Stimulated activated memory B cell treated with anti-CD40 and anti-IgM and Interleukin-4, amounts not matched to agents 10 μg/mL and 1 μg/mL and 100 μg/mL, for 72 hours (primary cell): ENCODE measurements around the gene TNFRSF21.
"Not testable (repeated sequence)": the region's sequence is repeated elsewhere in the genome, so short reads cannot be mapped to it uniquely, and the experiment has no call there.

Experiments
- ATAC-seq: fragments of 150-1000 bp; cut with Tn5 transposase; 2 replicates; pipeline ENCODE4 v1.10.0; 2021
- H3K27ac Mint-ChIP-seq: one replicate; pipeline ENCODE4 v1.8.0; 2022; ENCODE audit warnings: mild to moderate bottlenecking, mixed read lengths
- H3K27me3 Mint-ChIP-seq: one replicate; pipeline ENCODE4 v1.8.0; 2022; ENCODE audit warnings: mixed read lengths
- H3K36me3 Mint-ChIP-seq: one replicate; pipeline ENCODE4 v1.8.0; 2022; ENCODE audit warnings: mixed read lengths
- H3K4me1 Mint-ChIP-seq: one replicate; pipeline ENCODE4 v1.8.0; 2022; ENCODE audit warnings: mixed read lengths
- H3K4me3 Mint-ChIP-seq: one replicate; pipeline ENCODE4 v1.8.0; 2022; ENCODE audit warnings: mild to moderate bottlenecking, moderate library complexity, mixed read lengths
- H3K9me3 Mint-ChIP-seq: one replicate; pipeline ENCODE4 v1.8.0; 2022; ENCODE audit warnings: mixed read lengths

Gene TNFRSF21

DNA sequence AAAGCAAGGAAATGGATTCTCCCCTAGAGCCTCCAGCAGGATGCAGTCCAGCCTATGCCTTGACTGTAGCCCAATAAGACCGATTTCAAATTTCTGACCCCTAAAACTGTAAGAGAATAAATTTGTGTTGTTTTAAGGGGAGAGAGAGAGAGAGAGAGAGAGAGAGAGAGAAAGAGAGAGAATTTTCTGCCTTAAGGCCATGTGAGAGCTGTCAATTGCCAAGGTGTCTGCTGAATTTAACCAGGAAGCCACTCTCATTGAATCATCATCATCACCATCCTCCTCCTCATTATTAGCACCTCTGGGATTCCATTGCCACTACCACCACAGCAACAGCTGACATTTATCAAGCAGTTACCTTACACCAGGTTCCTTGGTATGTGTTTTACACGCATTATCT, 27.8 kb upstream of the TNFRSF21 start:
- no peak overlapping the region for H3K4me3 Mint-ChIP-seq
- peaks cover 3% of the 10 kb centered on the region for H3K9me3 Mint-ChIP-seq
- no peak for ATAC-seq
- no peak overlapping the region for H3K27ac Mint-ChIP-seq
- H3K4me1 Mint-ChIP-seq = peaks cover 17% of the 10 kb centered on the region
- H3K27me3 Mint-ChIP-seq = no peaks in the 10 kb centered on the region
- no peaks in the 10 kb centered on the region for H3K36me3 Mint-ChIP-seq

DNA sequence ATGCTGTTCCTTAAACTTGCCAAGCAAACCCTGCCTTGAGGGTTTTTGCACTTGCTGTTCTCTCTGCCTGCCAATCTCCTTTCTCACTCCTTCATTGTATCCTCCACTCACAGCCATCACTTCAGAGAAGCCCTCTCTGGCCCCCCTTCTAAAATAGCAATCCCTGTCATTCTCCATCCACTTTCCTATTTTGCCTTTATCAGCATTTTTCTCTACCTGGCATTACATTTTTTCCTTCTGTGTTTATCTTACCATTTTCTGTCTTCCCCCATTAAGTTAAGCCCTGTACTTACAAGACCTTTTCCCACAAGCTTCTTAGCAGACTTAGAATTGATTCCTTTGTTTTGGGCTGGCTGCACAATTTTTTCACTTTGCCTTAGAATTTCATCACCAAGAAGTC, 26.6 kb upstream of the TNFRSF21 start:
- Mint-ChIP-seq H3K27ac (peak overlapping the region; percentile 5), H3K27me3 (no peaks in the 10 kb centered on the region), H3K9me3 (peaks cover 3% of the 10 kb centered on the region), H3K4me1 (peaks cover 17% of the 10 kb centered on the region), H3K36me3 (no peaks in the 10 kb centered on the region), H3K4me3 (no peak overlapping the region)
- no peak for ATAC-seq

DNA sequence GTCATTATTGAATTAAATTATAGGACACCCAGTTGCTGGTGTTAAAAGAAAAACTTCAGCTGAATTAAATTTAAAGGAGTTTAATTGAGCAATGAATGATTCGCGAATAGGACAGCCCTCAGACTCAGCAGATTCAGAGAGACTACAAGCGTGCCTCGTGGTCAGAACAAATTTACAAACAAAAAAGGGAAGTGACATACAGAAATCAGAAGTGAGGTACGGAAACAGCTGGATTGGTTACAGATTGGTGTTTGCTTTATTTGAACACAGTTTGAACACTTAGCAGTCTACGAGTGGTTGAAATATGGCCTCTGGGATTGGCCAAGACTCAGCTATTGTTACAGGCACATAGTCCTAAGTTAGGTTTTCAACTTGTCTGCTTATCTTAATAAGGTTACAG, 25.8 kb upstream of the TNFRSF21 start:
- peaks cover 3% of the 10 kb centered on the region for H3K9me3 Mint-ChIP-seq
- H3K27ac Mint-ChIP-seq = peak overlapping the region; percentile 33
- no peak overlapping the region for H3K4me3 Mint-ChIP-seq

DNA sequence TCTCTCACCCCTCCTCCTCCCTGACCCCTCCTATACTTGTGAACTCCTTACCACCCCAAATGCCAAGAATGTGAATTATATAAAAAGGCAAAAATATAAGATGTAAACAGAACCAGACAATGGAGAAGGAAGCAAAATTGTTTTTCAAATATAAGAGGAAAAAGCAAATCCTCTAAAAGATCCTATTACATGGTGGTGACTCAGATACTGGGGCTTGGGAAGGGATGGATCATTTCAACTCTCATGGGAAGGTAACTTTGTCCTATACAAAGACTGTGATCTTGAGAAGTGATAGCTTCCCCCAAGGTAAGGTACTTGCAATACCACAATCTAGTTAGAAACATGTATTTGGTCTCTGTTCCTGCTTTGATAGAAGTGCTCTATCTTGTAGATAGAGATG, 24.6 kb upstream of the TNFRSF21 start:
- peaks cover 17% of the 10 kb centered on the region for H3K4me1 Mint-ChIP-seq
- H3K9me3 Mint-ChIP-seq = peaks cover 3% of the 10 kb centered on the region
- H3K4me3 Mint-ChIP-seq = no peak overlapping the region
- H3K27me3 Mint-ChIP-seq = no peaks in the 10 kb centered on the region
- H3K27ac Mint-ChIP-seq = no peak overlapping the region
- ATAC-seq = no peak
- H3K36me3 Mint-ChIP-seq = no peaks in the 10 kb centered on the region

More for the DNA sequence above, 25.8 kb upstream of the TNFRSF21 start:
- H3K4me1 Mint-ChIP-seq = peaks cover 17% of the 10 kb centered on the region
- no peaks in the 10 kb centered on the region for H3K36me3 Mint-ChIP-seq
- peak; percentile 81 for ATAC-seq
- H3K27me3 Mint-ChIP-seq = no peaks in the 10 kb centered on the region

DNA sequence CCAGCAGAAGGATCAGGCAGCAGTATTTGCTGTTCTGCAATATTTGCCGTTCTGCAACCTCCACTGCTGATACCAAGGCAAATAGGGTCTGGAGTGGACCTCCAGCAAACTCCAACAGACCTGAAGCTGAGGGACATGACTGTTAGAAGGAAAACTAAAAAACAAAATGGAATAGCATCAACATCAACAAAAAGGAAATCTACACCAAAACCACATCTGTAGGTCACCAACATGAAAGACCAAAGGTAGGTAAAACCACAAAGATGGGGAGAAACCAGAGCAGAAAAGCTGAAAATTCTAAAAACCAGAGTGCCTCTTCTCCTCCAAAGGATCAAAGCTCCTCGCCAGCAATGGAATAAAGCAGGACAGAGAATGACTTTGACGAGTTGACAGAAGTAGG, 18.9 kb upstream of the TNFRSF21 start:
- H3K4me3 Mint-ChIP-seq, H3K27me3 Mint-ChIP-seq, ATAC-seq, H3K27ac Mint-ChIP-seq, H3K9me3 Mint-ChIP-seq, H3K4me1 Mint-ChIP-seq, H3K36me3 Mint-ChIP-seq: not testable (repeated sequence)

DNA sequence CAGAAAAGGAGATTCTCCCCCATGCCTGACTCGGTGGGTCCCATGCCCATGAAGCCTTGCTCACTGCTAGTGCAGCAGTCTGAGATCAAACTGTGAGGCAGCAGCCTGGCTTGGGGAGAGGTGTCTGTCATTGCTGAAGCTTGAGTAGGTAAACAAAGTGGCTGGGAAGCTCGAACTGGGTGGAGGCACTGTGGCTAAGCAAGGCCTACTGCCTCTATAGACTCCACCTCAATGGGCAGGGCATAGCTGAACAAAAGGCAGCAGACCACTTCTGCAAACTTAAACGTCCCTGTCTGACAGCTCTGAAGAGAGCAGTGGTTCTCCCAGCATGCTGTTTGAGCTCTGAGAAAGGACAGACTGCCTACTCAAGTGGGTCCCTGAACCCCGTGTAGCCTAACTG, 18.4 kb upstream of the TNFRSF21 start:
- not testable (repeated sequence) for ATAC-seq, H3K27me3 Mint-ChIP-seq, H3K4me1 Mint-ChIP-seq, H3K4me3 Mint-ChIP-seq, H3K36me3 Mint-ChIP-seq, H3K27ac Mint-ChIP-seq, H3K9me3 Mint-ChIP-seq

DNA sequence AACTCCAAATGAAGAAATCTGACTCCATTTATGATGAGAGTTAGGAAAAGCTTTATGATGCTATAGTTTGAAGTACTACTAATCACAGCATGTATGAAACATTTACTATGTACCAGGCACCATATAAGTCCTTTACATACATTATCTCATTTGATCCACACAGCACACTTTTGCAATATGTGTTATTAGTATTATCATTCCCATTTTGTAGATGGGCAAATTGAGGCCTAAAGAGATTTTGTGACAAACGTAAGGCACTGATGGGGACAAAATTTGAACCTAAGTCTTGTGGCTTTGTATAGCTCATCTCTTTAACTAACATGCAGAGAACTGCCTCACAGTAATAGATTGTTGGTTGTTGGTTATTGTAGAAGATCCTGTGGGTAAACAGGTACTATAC, 14.2 kb upstream of the TNFRSF21 start:
- H3K36me3 Mint-ChIP-seq = no peaks in the 10 kb centered on the region
- no peak for ATAC-seq
- no peak overlapping the region for H3K4me3 Mint-ChIP-seq
- no peaks in the 10 kb centered on the region for H3K4me1 Mint-ChIP-seq
- no peak overlapping the region for H3K27ac Mint-ChIP-seq
- peaks cover 30% of the 10 kb centered on the region for H3K27me3 Mint-ChIP-seq
- no peaks in the 10 kb centered on the region for H3K9me3 Mint-ChIP-seq

DNA sequence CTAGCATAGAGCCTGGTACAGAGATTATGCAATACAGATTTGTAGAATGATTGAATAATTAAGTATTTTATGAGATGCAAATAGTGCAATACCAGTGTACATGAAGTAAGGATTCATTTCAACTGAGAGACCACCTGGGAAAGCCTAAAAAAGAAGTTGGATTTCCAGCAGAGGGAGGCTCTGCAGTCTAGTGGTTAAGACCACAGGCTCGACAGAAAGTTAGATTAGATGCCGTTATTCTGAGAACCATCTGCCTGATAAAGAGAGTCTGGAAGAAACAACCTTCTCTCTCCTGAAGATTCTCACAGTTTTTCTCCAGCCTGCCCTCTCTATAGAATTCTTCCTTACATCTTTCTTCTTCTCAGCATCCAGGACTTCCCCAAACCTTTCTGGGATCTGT, 13.6 kb upstream of the TNFRSF21 start:
- no peak overlapping the region for H3K27ac Mint-ChIP-seq
- H3K36me3 Mint-ChIP-seq = no peaks in the 10 kb centered on the region
- ATAC-seq = no peak
- H3K9me3 Mint-ChIP-seq = no peaks in the 10 kb centered on the region
- peaks cover 32% of the 10 kb centered on the region for H3K27me3 Mint-ChIP-seq
- H3K4me3 Mint-ChIP-seq = no peak overlapping the region
- H3K4me1 Mint-ChIP-seq = no peaks in the 10 kb centered on the region

DNA sequence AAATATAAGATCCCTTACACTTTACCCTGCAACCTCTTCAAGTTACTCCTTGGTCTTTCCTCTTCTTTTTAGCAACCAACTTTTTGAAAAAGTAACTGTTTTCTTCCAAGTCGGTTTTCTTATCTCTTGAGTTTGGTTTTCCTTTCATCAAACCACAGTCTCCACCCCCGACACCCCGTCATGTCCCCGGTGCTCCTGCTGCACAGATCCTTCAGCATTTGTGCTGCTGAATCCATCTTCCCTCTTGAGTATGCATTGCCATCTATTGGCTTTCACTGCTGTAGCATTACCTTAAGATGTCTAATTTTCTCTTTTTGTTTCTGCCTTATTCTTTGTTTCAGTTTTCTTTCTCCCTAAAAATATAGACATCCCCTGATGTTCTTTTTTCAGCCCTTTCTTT, 11.9 kb upstream of the TNFRSF21 start:
- H3K4me3 Mint-ChIP-seq = no peak overlapping the region
- peaks cover 50% of the 10 kb centered on the region for H3K27me3 Mint-ChIP-seq
- ATAC-seq = no peak
- no peaks in the 10 kb centered on the region for H3K4me1 Mint-ChIP-seq
- H3K36me3 Mint-ChIP-seq = no peaks in the 10 kb centered on the region
- no peak overlapping the region for H3K27ac Mint-ChIP-seq
- peaks cover 7% of the 10 kb centered on the region for H3K9me3 Mint-ChIP-seq

DNA sequence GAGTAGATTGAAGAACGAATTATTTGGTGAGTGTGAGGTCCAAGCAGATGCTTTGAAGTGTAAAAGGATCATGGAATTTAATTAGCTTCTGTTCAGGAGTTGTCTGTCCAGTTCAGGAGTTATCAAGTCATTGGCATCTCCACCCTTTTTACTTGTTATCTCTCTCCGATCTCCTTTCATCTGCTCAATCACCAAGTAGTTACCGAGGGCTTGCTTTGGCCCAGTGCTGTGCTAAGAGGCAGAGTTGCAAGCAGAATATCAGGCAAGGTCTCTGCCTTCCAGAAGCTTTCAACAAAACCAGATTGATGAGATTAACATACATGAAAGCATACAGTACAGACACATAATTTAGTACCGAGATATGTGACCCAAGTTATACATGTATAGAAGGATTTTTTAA, 10.2 kb upstream of the TNFRSF21 start:
- Mint-ChIP-seq H3K36me3 (no peaks in the 10 kb centered on the region), H3K27ac (no peak overlapping the region), H3K9me3 (peaks cover 7% of the 10 kb centered on the region), H3K4me1 (no peaks in the 10 kb centered on the region), H3K27me3 (peaks cover 67% of the 10 kb centered on the region), H3K4me3 (no peak overlapping the region)
- ATAC-seq = no peak

DNA sequence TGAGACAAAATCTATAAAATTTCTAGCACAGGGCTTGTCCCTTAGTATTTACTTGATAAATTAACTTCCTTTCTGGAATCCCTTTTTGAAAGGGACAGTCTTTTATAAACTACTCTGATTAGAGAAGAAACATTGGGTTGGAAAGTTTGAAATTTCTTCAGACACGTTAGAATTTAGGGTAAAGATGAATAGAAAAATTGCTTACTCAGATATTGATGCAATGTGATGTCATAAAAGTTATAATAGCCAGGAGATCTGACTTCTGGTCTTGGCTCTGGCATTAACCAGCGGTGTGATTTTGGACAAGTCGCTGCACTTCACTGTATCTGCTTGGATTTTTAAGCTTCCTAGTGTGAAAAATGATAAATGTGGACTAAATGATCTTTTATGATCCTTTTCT, 9.7 kb upstream of the TNFRSF21 start:
- no peak overlapping the region for H3K27ac Mint-ChIP-seq
- H3K27me3 Mint-ChIP-seq = peaks cover 72% of the 10 kb centered on the region
- H3K9me3 Mint-ChIP-seq = peaks cover 7% of the 10 kb centered on the region
- no peaks in the 10 kb centered on the region for H3K4me1 Mint-ChIP-seq
- H3K36me3 Mint-ChIP-seq = no peaks in the 10 kb centered on the region
- no peak overlapping the region for H3K4me3 Mint-ChIP-seq
- ATAC-seq = no peak

DNA sequence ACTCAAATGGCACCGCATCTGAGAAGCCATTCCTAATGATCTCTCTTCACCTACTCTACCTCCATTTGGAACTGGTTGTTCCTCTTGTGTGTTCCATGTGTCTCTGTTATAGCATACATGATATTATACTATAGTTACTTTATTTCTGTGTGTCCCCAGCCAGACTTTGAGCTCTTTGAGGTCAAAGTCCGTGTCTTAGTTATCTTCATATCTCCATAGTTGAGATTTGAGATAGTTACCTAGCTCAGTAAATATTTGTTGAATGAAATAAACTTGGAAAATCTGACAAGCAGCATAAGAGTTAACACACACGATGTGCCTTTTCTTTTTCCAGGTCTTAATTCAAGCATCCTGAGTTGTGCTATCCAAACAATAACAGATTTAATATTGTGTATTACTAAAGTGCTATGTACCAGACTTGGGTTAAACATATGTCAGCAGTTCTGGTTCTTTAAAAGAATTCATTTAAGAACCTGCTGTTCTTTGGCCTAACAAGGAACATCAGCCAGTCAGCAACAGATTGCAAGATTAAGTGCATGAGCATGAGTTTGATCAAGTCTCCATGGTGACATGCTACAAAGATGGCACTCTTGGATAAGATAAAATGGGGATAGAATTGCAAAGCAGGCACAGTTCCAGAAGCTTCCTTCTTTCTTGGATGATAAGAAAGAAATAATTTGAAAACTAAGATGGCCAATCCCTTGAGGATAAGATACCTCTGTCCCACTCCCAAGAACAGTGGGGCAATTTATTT, 8.7 kb upstream of the TNFRSF21 start:
- Mint-ChIP-seq H3K27me3 (peaks cover 72% of the 10 kb centered on the region), H3K36me3 (no peaks in the 10 kb centered on the region), H3K4me1 (no peaks in the 10 kb centered on the region), H3K9me3 (peaks cover 7% of the 10 kb centered on the region), H3K27ac (no peak overlapping the region), H3K4me3 (no peak overlapping the region)
- ATAC-seq = no peak

DNA sequence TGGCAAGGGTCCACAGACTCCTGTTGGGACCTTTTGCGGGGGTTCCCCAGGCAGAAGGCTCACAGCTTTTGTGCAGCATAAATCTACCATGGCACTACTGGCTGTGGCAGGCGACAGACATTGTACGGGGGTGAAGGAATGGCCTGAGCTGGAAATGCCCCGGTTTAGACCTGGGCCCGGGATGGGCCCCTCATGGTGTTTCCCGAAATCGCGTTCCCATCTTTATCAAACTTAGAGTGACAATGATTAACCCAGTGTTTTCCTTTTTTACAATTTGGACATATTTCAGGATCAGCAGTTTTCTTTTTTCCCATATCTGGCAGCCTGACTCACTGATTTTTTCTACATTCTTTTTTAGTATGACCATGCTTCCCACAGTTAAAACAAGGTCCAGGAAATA, 5.5 kb upstream of the TNFRSF21 start:
- not testable (repeated sequence) for H3K4me3 Mint-ChIP-seq, H3K27ac Mint-ChIP-seq, H3K4me1 Mint-ChIP-seq, H3K9me3 Mint-ChIP-seq, ATAC-seq, H3K36me3 Mint-ChIP-seq
- H3K27me3 Mint-ChIP-seq = peaks cover 67% of the 10 kb centered on the region

DNA sequence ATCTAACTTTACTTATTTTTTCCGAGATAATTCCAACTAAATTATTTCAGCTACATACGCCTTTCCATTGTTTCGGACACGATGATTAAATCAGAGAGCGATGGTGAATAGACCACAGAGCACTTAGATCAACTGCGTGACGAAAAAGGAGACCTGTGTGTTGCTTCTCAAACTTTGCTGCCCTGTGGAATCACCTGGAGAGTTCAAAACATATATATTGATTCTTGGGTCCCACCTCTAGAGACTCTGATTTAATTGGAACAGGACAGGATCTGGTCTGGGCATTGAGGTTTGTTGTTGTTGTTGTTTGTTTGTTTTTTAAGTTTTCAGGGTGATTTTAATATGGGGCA, 401 bp upstream of the TNFRSF21 start:
- no peaks in the 10 kb centered on the region for H3K9me3 Mint-ChIP-seq
- peaks cover 48% of the 10 kb centered on the region for H3K27me3 Mint-ChIP-seq
- no peak overlapping the region for H3K27ac Mint-ChIP-seq
- H3K4me1 Mint-ChIP-seq = peaks cover 17% of the 10 kb centered on the region
- ATAC-seq = no peak
- H3K4me3 Mint-ChIP-seq = peak overlapping the region; percentile 77
- no peaks in the 10 kb centered on the region for H3K36me3 Mint-ChIP-seq

DNA sequence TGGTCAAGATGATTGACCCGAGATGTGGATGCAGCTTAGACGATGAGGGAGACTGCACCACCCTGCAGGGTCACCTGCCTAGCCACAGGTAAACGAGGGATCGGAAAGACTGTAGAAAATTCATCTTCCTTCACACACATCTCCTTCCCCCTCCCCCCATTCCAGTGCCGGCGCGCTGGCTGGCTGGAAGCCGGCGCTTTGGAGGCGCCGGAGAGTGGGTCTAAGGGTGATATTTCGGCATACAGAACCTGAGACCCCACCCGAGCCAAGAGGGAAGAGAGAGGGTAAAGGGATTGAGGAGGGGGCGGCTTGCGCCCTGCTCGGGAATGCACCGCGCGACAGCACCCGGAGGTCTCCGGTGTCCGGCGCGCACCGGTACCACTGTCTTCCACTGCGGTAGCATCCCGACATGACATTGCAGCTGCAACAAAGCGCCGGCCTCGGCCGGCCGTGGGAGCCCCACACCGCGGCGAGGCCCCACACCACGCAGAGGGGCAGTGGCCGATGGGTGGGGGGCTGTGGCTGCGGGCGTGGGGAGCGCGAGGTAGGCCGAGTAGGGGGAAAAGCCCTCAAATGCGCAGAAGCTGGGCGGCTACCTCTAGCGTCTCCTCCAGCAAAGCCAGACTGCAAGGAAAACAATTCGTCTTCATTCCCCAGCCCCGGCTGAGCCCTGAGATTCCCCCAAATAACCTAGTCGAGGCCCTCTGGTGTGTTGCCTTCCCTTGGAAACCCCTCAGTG, 984 bp downstream of the TNFRSF21 start:
- Mint-ChIP-seq H3K27me3 (peaks cover 41% of the 10 kb centered on the region), H3K36me3 (no peaks in the 10 kb centered on the region), H3K27ac (no peak overlapping the region), H3K9me3 (no peaks in the 10 kb centered on the region), H3K4me1 (peaks cover 17% of the 10 kb centered on the region), H3K4me3 (peak overlapping the region; percentile 77)
- peak; percentile 10 for ATAC-seq

DNA sequence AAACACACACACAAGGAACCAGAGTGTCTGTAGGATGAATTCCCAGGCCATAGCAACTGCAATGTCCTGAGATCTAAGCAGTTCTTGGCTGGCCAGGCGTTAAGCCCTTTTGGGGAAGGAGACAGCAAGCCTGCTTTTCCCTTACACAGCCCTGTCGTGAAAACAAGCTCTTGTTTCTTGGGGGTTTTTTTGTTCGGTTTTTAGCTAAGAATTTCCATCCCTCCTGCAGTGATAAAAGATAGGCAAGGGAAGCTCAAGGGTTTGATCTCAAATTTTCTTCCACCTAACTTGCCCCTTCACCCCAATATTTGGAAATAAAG, 1.5 kb downstream of the TNFRSF21 start:
- Mint-ChIP-seq H3K36me3 (no peaks in the 10 kb centered on the region), H3K27ac (no peak overlapping the region), H3K9me3 (no peaks in the 10 kb centered on the region), H3K4me3 (peak overlapping the region; percentile 77), H3K27me3 (peaks cover 41% of the 10 kb centered on the region), H3K4me1 (peaks cover 17% of the 10 kb centered on the region)
- no peak for ATAC-seq
